ENCODE data around the gene PGGT1B.
"Not testable (repeated sequence)": the region's sequence is repeated elsewhere in the genome, so short reads cannot be mapped to it uniquely, and the experiment has no call there.

PGGT1B gene

DNA sequence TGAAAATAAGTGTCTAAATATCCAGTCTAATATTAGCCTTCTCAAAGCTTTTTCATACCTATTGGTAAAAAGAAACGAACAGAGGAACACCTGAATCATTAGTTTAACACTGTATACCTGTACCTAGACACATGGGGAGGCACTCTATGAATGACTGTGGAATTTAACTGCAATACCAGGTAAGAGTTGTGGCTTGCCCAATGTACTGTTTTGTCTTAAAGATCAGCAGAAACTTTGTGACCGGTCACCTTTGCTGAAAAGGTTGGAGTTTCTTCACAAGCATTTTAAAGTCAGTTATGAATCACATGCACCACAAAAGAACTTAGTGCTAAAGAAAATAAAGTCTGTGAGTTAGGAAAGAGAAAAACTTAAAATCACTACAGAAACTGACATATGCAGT lies 2.4 kb downstream of the PGGT1B start:
- no peak for DNase-seq (ENCODE audit: low read depth)
- TF ChIP-seq, protein P1, sequence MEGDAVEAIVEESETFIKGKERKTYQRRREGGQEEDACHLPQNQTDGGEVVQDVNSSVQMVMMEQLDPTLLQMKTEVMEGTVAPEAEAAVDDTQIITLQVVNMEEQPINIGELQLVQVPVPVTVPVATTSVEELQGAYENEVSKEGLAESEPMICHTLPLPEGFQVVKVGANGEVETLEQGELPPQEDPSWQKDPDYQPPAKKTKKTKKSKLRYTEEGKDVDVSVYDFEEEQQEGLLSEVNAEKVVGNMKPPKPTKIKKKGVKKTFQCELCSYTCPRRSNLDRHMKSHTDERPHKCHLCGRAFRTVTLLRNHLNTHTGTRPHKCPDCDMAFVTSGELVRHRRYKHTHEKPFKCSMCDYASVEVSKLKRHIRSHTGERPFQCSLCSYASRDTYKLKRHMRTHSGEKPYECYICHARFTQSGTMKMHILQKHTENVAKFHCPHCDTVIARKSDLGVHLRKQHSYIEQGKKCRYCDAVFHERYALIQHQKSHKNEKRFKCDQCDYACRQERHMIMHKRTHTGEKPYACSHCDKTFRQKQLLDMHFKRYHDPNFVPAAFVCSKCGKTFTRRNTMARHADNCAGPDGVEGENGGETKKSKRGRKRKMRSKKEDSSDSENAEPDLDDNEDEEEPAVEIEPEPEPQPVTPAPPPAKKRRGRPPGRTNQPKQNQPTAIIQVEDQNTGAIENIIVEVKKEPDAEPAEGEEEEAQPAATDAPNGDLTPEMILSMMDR (conservative IDR thresholded peaks at IDR 0.05; ENCODE audit: low read depth, low read length) = no peak

DNA sequence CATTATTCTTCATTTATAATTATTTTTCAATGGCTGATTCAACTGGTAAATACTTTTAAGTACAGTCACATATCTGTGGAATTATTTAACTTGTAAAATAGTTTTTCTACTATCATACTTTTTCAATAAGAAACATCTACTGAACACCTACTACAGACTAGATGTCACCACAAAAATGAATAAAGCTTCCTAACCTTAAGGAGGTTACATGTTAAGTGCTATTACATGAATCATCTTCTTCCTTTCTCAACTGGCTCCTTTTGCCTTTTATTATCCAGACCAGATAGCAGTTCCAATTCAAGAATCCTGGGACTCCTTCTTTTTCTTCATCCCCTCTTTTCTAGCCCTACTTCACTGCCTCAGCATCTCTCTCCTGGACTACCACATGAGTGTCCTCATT lies 4.7 kb downstream of the PGGT1B start:
- no peak overlapping the region for H3K4me3 ChIP-seq (ENCODE audit: low read length)
- TF ChIP-seq, protein P1 (conservative IDR thresholded peaks at IDR 0.05; ENCODE audit: low read depth, low read length) = no peak
- DNase-seq (ENCODE audit: low read depth) = no peak

More for the DNA sequence above, 2.4 kb downstream of the PGGT1B start:
- H3K4me3 ChIP-seq (ENCODE audit: low read length) = no peak overlapping the region

DNA sequence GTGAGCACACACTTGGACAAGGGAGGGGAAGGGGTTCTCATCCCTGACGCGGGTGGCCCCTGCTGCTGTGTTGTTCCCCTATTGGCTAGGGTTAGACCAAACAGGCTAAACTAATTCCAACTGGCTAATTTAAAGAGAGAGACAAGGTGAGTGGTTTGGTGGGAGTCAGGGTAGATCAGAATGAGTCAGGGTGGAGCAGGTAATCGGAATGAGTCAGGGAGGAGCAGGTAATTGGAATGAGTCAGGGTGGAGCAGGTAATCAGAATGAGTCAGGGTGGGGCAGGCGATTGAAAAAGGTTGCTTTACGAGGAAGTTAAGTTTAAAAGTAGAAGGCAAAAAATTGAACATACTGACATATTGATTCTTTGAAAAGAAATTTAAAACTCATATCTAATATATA lies 13.3 kb downstream of the PGGT1B start:
- not testable (repeated sequence) for DNase-seq (ENCODE audit: low read depth); H3K4me3 ChIP-seq (ENCODE audit: low read length)

DNA sequence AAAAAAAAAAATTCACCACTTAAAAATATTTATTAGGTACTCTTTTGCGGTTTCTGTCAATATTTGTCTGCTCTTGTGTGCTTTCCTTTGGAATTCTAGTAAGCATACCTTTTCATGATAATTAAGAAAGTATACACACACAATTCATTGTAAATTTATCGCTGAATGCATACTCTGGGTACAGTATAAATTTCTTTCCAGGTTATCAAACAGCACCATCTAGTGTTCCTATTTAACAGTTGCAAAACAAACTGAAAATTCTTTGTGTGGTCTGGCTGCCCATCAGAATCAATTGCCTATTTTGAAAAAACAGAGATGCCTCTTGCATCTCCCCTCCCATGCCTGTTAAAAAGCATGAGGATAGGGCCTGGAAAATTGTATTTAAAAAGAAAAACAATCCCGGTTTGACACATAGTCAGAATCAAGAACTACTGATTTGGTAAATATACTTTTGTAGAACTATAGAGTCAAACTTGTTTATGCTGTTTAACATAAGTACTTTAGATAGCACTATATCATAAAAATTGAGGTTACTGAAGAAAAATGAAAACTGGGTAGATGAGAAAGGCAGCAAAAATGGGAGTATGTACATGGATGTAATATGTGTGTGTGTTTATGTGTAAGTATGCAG lies 16.2 kb downstream of the PGGT1B start:
- DNase-seq (ENCODE audit: low read depth) = no peak
- TF ChIP-seq, protein P1 (conservative IDR thresholded peaks at IDR 0.05; ENCODE audit: low read depth, low read length) = peak; percentile 64
- H3K4me3 ChIP-seq (ENCODE audit: low read length) = no peak overlapping the region

DNA sequence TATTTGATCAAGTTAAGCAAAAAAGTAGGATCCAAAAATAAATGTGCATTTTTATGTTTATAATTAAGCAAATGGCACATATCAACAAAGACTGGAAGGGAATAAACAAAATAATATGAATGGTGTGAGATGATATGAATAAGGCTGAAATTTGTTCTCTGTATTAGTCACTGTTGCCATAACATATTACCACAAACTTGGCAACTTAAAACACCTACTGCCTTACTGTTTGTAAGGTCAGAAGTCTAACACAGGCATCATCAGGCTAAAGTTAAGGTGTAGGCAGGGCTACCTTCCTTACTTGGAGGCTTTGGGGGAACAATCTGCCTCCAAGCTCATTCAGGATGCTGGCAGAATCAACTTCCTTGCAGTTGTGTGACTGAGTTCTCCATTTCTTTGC lies 19.3 kb downstream of the PGGT1B start:
- TF ChIP-seq, protein P1 (conservative IDR thresholded peaks at IDR 0.05; ENCODE audit: low read depth, low read length) = no peak
- no peak for DNase-seq (ENCODE audit: low read depth)
- H3K4me3 ChIP-seq (ENCODE audit: low read length) = no peak overlapping the region

DNA sequence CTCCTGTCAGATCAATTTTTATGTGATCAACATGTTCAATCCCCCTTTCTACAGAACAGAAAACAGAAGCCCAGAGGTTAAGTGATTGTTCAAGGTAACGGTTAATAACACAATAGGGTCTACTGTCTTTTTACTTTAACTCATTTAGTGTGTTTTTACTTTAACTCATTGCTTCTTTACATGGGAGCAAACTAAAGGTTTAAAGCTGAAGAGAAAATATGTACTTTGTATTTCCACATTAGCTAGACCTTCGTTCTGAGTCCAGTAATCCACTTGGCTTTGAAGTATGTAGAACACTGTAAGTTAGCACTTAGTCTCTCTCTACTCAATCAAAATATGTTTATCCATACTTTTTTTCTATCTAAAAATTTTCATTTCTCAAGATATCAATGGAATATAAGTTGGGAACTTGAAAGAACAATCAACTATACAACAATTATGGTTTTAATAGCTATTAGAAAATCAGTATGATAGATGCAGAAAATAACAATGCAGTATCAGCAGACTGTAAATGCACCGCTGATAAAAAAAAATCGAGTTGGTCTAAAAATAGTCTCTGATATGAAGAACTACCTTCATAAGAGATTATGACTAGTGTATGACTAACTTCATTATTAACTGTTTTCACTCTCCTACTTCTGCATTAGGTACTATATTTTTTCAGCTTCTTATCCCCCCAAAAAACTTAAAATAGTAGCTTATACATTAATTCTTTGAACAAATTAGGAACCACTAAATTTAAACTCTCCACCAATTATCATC lies 20.6 kb downstream of the PGGT1B start:
- TF ChIP-seq, protein P1 (conservative IDR thresholded peaks at IDR 0.05; ENCODE audit: low read depth, low read length) = no peak
- DNase-seq (ENCODE audit: low read depth) = no peak
- no peak overlapping the region for H3K4me3 ChIP-seq (ENCODE audit: low read length)

DNA sequence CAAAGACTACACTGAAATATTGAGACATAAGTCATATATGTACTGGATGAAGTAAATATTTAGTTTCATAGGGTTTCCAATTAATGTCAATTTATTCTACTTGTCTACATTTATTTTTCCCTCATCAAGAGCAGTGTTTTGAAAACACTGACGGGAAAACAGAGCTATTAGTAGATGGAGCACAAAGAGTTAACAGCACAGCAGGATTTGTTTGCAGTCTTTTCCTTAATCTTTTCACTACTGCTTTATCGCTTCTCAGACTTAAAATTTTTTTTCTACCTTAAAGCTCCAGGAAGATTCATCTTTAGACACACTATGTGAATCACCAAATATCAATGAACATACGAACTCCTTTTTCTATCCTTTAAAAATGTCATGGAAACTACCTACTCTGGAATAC lies 25.6 kb downstream of the PGGT1B start:
- TF ChIP-seq, protein P1 (conservative IDR thresholded peaks at IDR 0.05; ENCODE audit: low read depth, low read length) = no peak
- no peak for DNase-seq (ENCODE audit: low read depth)
- no peak overlapping the region for H3K4me3 ChIP-seq (ENCODE audit: low read length)
